Kidney (tissue), 14 donors: ENCODE results near the gene LRRC66. TPM values are rescaled to one million over a fixed set of nuclear protein-coding genes. Genes with fewer than 3 reads are reported as not detected.

Experiments used
- DNase-seq, 5 donors: peaks; one replicate each; pipeline ENCODE4 v3.0.0-alpha.2; 2013 to 2020
- FAIRE-seq: peaks from 2 replicates; lab custom pipeline; 2012; peaks lifted over from hg19 to GRCh38; lab: Jason Lieb, UNC
- H3K27ac ChIP-seq, 2 donors: one replicate each; pipeline ENCODE4 v1.7.0; 2013; ENCODE audit warnings: low read depth in 2 of 2, low read length in 2 of 2, inconsistent platforms in 1 of 2
- H3K27me3 ChIP-seq: one replicate; pipeline ENCODE4 v1.7.1; 2013; ENCODE audit warnings: low read length, inconsistent platforms; ENCODE audit not compliant: control insufficient read depth, insufficient read depth
- H3K36me3 ChIP-seq, 3 donors: one replicate each; pipeline versions ENCODE4 v1.7.0 to v1.7.1; 2013; ENCODE audit warnings: low read length in 3 of 3, control low read depth in 1 of 3, inconsistent platforms in 1 of 3; ENCODE audit not compliant: insufficient read depth in 3 of 3, control insufficient read depth in 2 of 3
- H3K4me1 ChIP-seq, 3 donors: one replicate each; pipeline versions ENCODE4 v1.7.0 to v1.7.1; 2013; ENCODE audit warnings: low read length in 3 of 3, inconsistent platforms in 1 of 3, low read depth in 1 of 3; ENCODE audit not compliant: control insufficient read depth in 2 of 3, insufficient read depth in 2 of 3
- H3K4me3 ChIP-seq, 3 donors: one replicate each; pipeline versions ENCODE4 v1.7.0 to v1.8.1; 2013; ENCODE audit warnings: low read length in 3 of 3, control low read depth in 1 of 3, inconsistent platforms in 1 of 3
- H3K9ac ChIP-seq, 3 donors: one replicate each; pipeline versions ENCODE4 v1.7.0 to v1.7.1; 2013; ENCODE audit warnings: low read length in 3 of 3, control low read depth in 1 of 3, inconsistent platforms in 1 of 3
- H3K9me3 ChIP-seq, 3 donors: one replicate each; pipeline versions ENCODE4 v1.7.0 to v1.7.1; 2013; ENCODE audit warnings: low read length in 3 of 3, control low read depth in 1 of 3, inconsistent platforms in 1 of 3; ENCODE audit not compliant: control insufficient read depth in 2 of 3, insufficient read depth in 1 of 3
- CTCF ChIP-seq: IDR thresholded peaks from 3 replicates; pipeline ENCODE4 v1.5.1; 2012; ENCODE audit warnings: mild to moderate bottlenecking, moderate library complexity, borderline replicate concordance; ENCODE audit not compliant: insufficient read depth; ENCODE audit errors: extremely low read depth
- intact Hi-C: fragments of 100-400 bp; cut with DNase I; formaldehyde crosslinking; loops from one replicate; pipeline ENCODE4 v1.11.1; 2022
- polyA plus RNA-seq: library from polyadenylated mRNA; stranded (reverse); fragments of 350-450 nt; fragmentation: Illumina TruSeq; extraction: RNeasy Lipid Tissue Mini Kit (QIAGEN cat#74804); gene quantifications from one replicate; pipeline ENCODE4 v1.2.3, GENCODE V29; 2014; ENCODE audit warnings: low read depth, low replicate concordance; ENCODE audit not compliant: insufficient read depth
- total RNA-seq: library from RNA; stranded (reverse); fragmentation: NEBNext Ultra II Directional; extraction: Animal tissue kit (Norgen Biotek cat#: 25700); gene quantifications from one replicate; pipeline ENCODE4 v1.2.1, GENCODE V29; 2021
- donor health status: control.
- donor health status: control.
- donor health status: control.
- donor health status: control.
- donor health status: control.
- donor health status: DM: yes; HTN: yes; CAD: no.
- donor health status: Normal renal cell carcinoma (clear cell type).

LRRC66 gene
- total and polyA plus RNA-seq, 2 donors from 2014 or later: 0.44 to 0.45 TPM

- Histone ChIP-seq H3K4me3 (peak overlapping the region; percentile 42 to 84 (median 74)), H3K27me3 (peaks cover 6% of the 10 kb centered on the region), H3K9me3 (no peaks in the 10 kb centered on the region), H3K9ac (peak overlapping the region in 2 of 3 donors; percentile 10 to 83), H3K27ac (peak overlapping the region; percentile 25 to 47), H3K36me3 (no peaks in the 10 kb centered on the region), H3K4me1 (peaks cover 0 to 2% (median 0%) of the 10 kb centered on the region in 3 donors)
- no peak for TF ChIP-seq CTCF
- FAIRE-seq (no peak), DNase-seq (peak; percentile 74 to 83 (median 78))
- intact Hi-C loops: no loop called here
Measured at GRCh38 chr4:52051615-52052474, 31.7 kb upstream of the LRRC66 start.

- Histone ChIP-seq H3K9me3 (no peaks in the 10 kb centered on the region), H3K27ac (peak within 1 kb of the TSS; percentile 25 to 47), H3K4me3 (peak within 1 kb of the TSS; percentile 42 to 84 (median 74)), H3K4me1 (peaks cover 0 to 2% (median 0%) of the 10 kb centered on the region in 3 donors), H3K9ac (peak within 1 kb of the TSS in 2 of 3 donors; percentile 10 to 83), H3K27me3 (peaks cover 6% of the 10 kb centered on the region), H3K36me3 (no peaks in the 10 kb centered on the region)
- intact Hi-C loops: no loop called here
- no peak for TF ChIP-seq CTCF
- DNase-seq (peak in 4 of 5 donors; percentile 18 to 72 (median 42)), FAIRE-seq (no peak)
Measured at GRCh38 chr4:52051213-52051614, 31.1 kb upstream of the LRRC66 start, which contains the start of gene SPATA18. TSS of gene SPATA18 (plus strand) at chr4:52051304. CDS start at chr4:52051705, 401 bp downstream.

GRCh38 chr4:52049266-52049665 is 29.1 kb upstream of the LRRC66 start:
- DNase-seq (no peak), FAIRE-seq (no peak)
- intact Hi-C loops: no loop called here
- Histone ChIP-seq H3K4me1 (peaks cover 0 to 2% (median 0%) of the 10 kb centered on the region in 3 donors), H3K9me3 (no peaks in the 10 kb centered on the region), H3K27ac (no peak overlapping the region), H3K36me3 (no peaks in the 10 kb centered on the region), H3K27me3 (peaks cover 6% of the 10 kb centered on the region), H3K9ac (no peak overlapping the region), H3K4me3 (no peak overlapping the region)
- no peak for TF ChIP-seq CTCF
